Measurements from ENCODE around the gene MEGF11.

MEGF11 gene

DNA sequence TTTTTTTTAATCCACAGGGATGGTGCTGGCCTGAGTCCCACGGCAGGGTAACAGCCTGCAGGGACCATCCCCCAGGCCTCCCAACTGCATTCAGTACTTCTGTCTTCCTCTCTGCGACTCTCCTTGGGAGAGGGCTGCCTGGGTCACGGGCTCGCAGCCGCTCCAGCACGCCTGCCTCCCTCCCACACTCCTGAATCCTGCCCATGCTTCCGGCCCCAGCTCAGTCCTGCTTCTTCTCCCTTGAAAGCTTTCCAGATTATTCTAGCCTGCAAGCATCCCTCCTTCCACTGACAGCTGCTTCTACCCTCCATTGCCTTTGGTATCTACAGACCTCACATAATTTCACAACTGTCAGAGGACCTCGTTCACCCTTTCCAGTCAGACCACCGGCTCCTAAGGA, 32.4 kb downstream of the MEGF11 start:
- H3K9ac ChIP-seq = no peak overlapping the region
- H3K4me2 ChIP-seq (ENCODE audit: low read length) = no peak overlapping the region
- H3K27me3 ChIP-seq (ENCODE audit: control insufficient read depth, insufficient read depth, low read length) = no peaks in the 10 kb centered on the region
- no peak overlapping the region for H3K27ac ChIP-seq
- no peaks in the 10 kb centered on the region for H3K9me3 ChIP-seq (ENCODE audit: control insufficient read depth, low read length)
- H3K36me3 ChIP-seq (ENCODE audit: control insufficient read depth, insufficient read depth, low read length) = no peaks in the 10 kb centered on the region
- H3K4me1 ChIP-seq = no peaks in the 10 kb centered on the region
- no peaks in the 10 kb centered on the region for H3K79me2 ChIP-seq
- TF ChIP-seq, protein P1, sequence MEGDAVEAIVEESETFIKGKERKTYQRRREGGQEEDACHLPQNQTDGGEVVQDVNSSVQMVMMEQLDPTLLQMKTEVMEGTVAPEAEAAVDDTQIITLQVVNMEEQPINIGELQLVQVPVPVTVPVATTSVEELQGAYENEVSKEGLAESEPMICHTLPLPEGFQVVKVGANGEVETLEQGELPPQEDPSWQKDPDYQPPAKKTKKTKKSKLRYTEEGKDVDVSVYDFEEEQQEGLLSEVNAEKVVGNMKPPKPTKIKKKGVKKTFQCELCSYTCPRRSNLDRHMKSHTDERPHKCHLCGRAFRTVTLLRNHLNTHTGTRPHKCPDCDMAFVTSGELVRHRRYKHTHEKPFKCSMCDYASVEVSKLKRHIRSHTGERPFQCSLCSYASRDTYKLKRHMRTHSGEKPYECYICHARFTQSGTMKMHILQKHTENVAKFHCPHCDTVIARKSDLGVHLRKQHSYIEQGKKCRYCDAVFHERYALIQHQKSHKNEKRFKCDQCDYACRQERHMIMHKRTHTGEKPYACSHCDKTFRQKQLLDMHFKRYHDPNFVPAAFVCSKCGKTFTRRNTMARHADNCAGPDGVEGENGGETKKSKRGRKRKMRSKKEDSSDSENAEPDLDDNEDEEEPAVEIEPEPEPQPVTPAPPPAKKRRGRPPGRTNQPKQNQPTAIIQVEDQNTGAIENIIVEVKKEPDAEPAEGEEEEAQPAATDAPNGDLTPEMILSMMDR (IDR thresholded peaks at IDR 0.05) = no peak
- no peak overlapping the region for H2AFZ ChIP-seq
- no peak overlapping the region for H3K4me3 ChIP-seq (ENCODE audit: low read depth, low read length)

DNA sequence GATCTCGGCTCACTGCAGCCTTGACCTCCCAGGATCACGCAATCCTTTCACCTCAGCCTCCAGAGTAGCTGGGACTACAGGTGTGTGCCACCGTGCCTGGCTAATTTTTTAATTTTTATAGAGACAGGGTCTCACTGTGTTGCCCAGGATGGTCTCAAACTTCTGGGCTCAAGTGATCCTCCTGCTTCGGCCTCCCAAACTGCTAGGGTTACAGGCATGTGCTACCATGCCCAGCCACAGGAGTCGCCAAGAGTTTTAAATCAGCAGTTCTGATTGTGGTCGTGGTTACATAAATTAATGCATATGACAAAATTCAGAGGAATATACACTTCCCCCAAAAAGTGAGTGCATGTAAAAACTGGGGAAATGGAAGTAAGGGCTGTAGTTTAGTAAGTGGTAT, 32.9 kb downstream of the MEGF11 start:
- Histone ChIP-seq H3K4me1 (no peaks in the 10 kb centered on the region), H3K79me2 (no peaks in the 10 kb centered on the region), H3K9ac (no peak overlapping the region), H2AFZ (no peak overlapping the region), H3K4me3 (ENCODE audit: low read depth, low read length) (no peak overlapping the region), H3K27me3 (ENCODE audit: control insufficient read depth, insufficient read depth, low read length) (no peaks in the 10 kb centered on the region), H3K36me3 (ENCODE audit: control insufficient read depth, insufficient read depth, low read length) (no peaks in the 10 kb centered on the region), H3K27ac (no peak overlapping the region), H3K9me3 (ENCODE audit: control insufficient read depth, low read length) (no peaks in the 10 kb centered on the region), H3K4me2 (ENCODE audit: low read length) (no peak overlapping the region)
- TF ChIP-seq, protein P1 (IDR thresholded peaks at IDR 0.05) = no peak

DNA sequence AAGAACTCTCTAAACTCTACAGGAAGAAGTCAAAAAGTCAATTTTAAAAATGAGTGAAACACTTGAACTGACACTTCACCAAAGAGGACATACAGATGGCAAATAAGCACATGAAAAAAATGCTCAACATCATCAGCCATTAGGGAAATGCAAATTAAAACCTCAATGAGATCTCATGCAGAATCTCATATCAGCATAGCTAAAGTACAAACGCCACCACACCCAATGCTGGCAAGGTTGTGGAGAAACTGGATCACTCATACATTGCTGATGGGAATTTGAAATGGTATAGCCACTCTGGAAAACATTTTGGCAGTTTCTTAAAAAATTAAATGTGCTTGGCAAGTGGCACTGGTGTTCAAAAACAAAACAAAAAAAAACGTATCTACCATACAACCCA, 34.2 kb downstream of the MEGF11 start:
- H2AFZ ChIP-seq = no peak overlapping the region
- TF ChIP-seq, protein P1 (IDR thresholded peaks at IDR 0.05) = no peak
- no peak overlapping the region for H3K9ac ChIP-seq
- no peaks in the 10 kb centered on the region for H3K36me3 ChIP-seq (ENCODE audit: control insufficient read depth, insufficient read depth, low read length)
- H3K27ac ChIP-seq = no peak overlapping the region
- no peaks in the 10 kb centered on the region for H3K27me3 ChIP-seq (ENCODE audit: control insufficient read depth, insufficient read depth, low read length)
- no peak overlapping the region for H3K4me3 ChIP-seq (ENCODE audit: low read depth, low read length)
- H3K79me2 ChIP-seq = no peaks in the 10 kb centered on the region
- no peak overlapping the region for H3K4me2 ChIP-seq (ENCODE audit: low read length)
- no peaks in the 10 kb centered on the region for H3K4me1 ChIP-seq
- no peaks in the 10 kb centered on the region for H3K9me3 ChIP-seq (ENCODE audit: control insufficient read depth, low read length)

DNA sequence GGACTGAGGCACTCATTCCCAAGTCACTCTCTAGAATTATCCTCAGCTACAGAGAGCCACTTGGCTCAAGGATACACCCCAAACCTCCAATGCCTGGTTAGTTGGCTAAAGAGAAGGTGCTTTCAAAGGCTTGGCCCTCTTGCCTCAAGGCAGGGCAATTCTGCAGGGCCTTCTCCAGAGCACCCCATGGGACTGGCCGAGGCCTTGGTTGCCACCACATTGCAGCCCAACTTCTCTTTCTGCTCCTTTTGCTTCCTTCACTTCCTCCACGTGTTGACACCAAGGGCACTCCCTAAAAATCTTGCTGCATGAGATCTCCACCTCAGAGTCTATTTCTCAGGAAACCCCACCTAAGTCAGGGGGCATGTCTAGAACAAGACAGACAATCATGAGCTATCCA, 36.7 kb downstream of the MEGF11 start:
- Histone ChIP-seq H2AFZ (no peak overlapping the region), H3K9ac (no peak overlapping the region), H3K27ac (no peak overlapping the region), H3K36me3 (ENCODE audit: control insufficient read depth, insufficient read depth, low read length) (no peaks in the 10 kb centered on the region), H3K4me2 (ENCODE audit: low read length) (no peak overlapping the region), H3K4me1 (no peaks in the 10 kb centered on the region), H3K27me3 (ENCODE audit: control insufficient read depth, insufficient read depth, low read length) (no peaks in the 10 kb centered on the region), H3K4me3 (ENCODE audit: low read depth, low read length) (no peak overlapping the region), H3K79me2 (no peaks in the 10 kb centered on the region), H3K9me3 (ENCODE audit: control insufficient read depth, low read length) (no peaks in the 10 kb centered on the region)
- TF ChIP-seq, protein P1 (IDR thresholded peaks at IDR 0.05) = no peak

DNA sequence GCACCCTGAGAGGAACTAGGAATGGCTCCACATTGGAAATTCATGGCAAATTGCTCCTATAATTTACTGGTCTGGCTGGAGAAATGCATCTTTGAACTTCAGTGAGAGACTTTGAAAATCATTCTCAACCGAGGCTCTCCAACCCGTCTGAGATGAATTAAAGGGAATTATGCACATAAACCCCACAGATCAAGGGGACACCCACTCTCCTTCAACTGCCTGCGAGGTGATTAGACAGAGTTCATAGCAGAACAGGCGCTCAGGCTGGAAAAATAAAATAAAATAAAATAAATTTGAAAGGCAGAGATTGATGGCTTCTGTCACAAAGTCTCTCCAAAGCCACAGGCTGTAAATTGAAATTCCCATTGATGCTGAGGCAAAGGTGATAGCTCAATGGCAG, 37.7 kb downstream of the MEGF11 start:
- H3K9me3 ChIP-seq (ENCODE audit: control insufficient read depth, low read length) = no peaks in the 10 kb centered on the region
- H3K27ac ChIP-seq = no peak overlapping the region
- no peaks in the 10 kb centered on the region for H3K79me2 ChIP-seq
- TF ChIP-seq, protein P1 (IDR thresholded peaks at IDR 0.05) = no peak
- no peak overlapping the region for H3K4me3 ChIP-seq (ENCODE audit: low read depth, low read length)
- no peaks in the 10 kb centered on the region for H3K27me3 ChIP-seq (ENCODE audit: control insufficient read depth, insufficient read depth, low read length)
- H3K4me2 ChIP-seq (ENCODE audit: low read length) = no peak overlapping the region
- H3K36me3 ChIP-seq (ENCODE audit: control insufficient read depth, insufficient read depth, low read length) = no peaks in the 10 kb centered on the region
- no peaks in the 10 kb centered on the region for H3K4me1 ChIP-seq
- no peak overlapping the region for H3K9ac ChIP-seq
- no peak overlapping the region for H2AFZ ChIP-seq

All from parathyroid adenoma (tissue), 2 donors.